ENCODE measurements around the gene ATIC. TPM values are rescaled to one million over a fixed set of nuclear protein-coding genes. Genes with fewer than 3 reads are reported as not detected.

The ATIC gene
- total and polyA plus RNA-seq, 2 of the 8 experiments (the other 6 are each of a cell fraction or from before 2014, with no cell fraction given), result 139 to 319 TPM

DNA sequence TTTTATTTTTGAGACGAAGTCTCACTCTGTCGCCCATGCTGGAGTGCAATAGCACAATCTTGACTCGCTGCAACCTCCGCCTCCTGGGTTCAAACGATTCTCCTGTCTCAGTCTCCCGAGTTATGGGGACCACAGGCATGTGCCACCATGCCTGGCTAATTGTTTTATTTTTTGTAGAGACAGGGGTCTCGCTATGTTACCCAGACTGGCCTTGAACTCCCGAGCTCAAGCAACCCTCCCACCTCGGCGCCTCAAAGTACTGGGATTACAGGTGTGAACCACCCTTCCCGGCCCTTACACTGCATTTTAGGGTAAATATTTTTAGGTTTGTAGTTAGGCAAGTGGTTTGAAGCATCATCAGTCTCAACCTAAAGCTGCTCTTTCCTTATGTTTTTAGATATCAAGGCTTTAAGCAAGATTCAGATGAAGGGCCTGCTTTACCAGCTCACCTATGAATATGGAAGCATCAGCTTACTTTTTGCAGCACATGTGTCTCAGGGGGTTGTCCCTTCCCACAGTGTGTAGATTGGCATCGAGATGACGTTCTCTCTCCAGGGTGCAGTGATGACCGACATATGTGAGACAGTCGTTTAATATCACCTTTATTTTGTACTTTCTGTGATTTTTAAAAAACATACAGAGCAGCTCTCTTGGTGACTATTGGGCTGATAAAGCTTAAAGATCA is 47.2 kb downstream of the ATIC start:
- Histone ChIP-seq H2BK20ac (ENCODE audit: low read length) (no peak overlapping the region), H3K18ac (ENCODE audit: extremely low read depth, low read length) (no peak overlapping the region), H3K23ac (ENCODE audit: insufficient read length) (no peak overlapping the region), H3K4me2 (ENCODE audit: insufficient read depth in 1 of 2, low read depth in 2 of 2, low read length in 2 of 2) (no peak overlapping the region), H3K9ac (replicated peaks in 1 of 4; ENCODE audit: extremely low read depth in 1 of 4, low read depth in 3 of 4, low read length in 3 of 4) (no peak overlapping the region), H2BK12ac (ENCODE audit: low read depth, low read length) (no peak overlapping the region), H3K27me3 (replicated peaks in 1 of 4; ENCODE audit: control insufficient read depth in 3 of 4, extremely low read depth in 1 of 4, insufficient read depth in 3 of 4, low read length in 3 of 4) (no peaks in the 10 kb centered on the region), H2BK120ac (replicated peaks; ENCODE audit: low read depth, low read length) (no peak overlapping the region), H2BK15ac (ENCODE audit: low read length) (no peak overlapping the region), H3K4me3 (ENCODE audit: extremely low read depth in 1 of 4, insufficient read depth in 2 of 4, low read depth in 3 of 4, low read length in 4 of 4) (no peak overlapping the region), H2BK5ac (ENCODE audit: low read depth, low read length) (no peak overlapping the region), H4K5ac (ENCODE audit: insufficient read length, low read depth, low read length) (no peak overlapping the region), H3K4me1 (replicated peaks in 1 of 4; ENCODE audit: control insufficient read depth in 3 of 4, insufficient read depth in 4 of 4, low read length in 3 of 4) (no peaks in the 10 kb centered on the region), H3K23me2 (ENCODE audit: low read depth, low read length) (no peaks in the 10 kb centered on the region), H3K56ac (replicated peaks; ENCODE audit: insufficient read length, low read depth, low read length) (no peak overlapping the region), H3K4ac (replicated peaks; ENCODE audit: insufficient read length, low read depth, low read length) (no peak overlapping the region), H3K36me3 (ENCODE audit: control insufficient read depth in 2 of 4, insufficient read depth in 4 of 4, low read length in 3 of 4) (peaks cover 0 to 33% (median 7%) of the 10 kb centered on the region in 4 experiments; a peak in 5 of 8 replicates), H4K20me1 (replicated peaks in 1 of 2; ENCODE audit: control insufficient read depth in 1 of 2, insufficient read depth in 2 of 2, low read length in 2 of 2) (peaks cover 0 to 1% of the 10 kb centered on the region in 2 experiments), H3K14ac (ENCODE audit: insufficient read length) (no peak overlapping the region), H2AK5ac (ENCODE audit: low read depth, low read length) (no peak overlapping the region), H2AFZ (ENCODE audit: low read length) (no peak overlapping the region), H4K91ac (replicated peaks; ENCODE audit: insufficient read length, low read length) (no peak overlapping the region), H3K9me3 (ENCODE audit: insufficient read depth in 2 of 2, low read depth in 1 of 2, low read length in 1 of 2) (no peaks in the 10 kb centered on the region), H3K27ac (ENCODE audit: low read depth, low read length) (no peak overlapping the region), H3K79me2 (ENCODE audit: control insufficient read depth in 1 of 2, insufficient read depth in 2 of 2, low read length in 2 of 2) (no peaks in the 10 kb centered on the region), H3K79me1 (ENCODE audit: low read depth, low read length) (no peaks in the 10 kb centered on the region), H4K8ac (ENCODE audit: extremely low read depth, insufficient read depth, low read length) (no peak overlapping the region)
- no peak for TF ChIP-seq SP2 (IDR thresholded peaks at IDR 0.05; ENCODE audit: low read length)
- TF ChIP-seq SIRT6 (IDR thresholded peaks at IDR 0.05; ENCODE audit: low read length), result no peak
- ChIA-PET POLR2A (ENCODE audit: partially characterized antibody) (interaction anchor here (0.9 to 1.6 kb wide), 2 partner anchors 8 to 13 kb away, joined by 4 to 5 read pairs; no protein-coding TSS in a partner anchor), CTCF (ENCODE audit: partially characterized antibody) (no interaction called here)
- no peak for FAIRE-seq
- WGBS, 2 experiments (ENCODE audit: extremely low coverage in 1 of 2, insufficient coverage in 1 of 2, insufficient read length in 1 of 2, insufficient replicate concordance in 2 of 2, low coverage in 1 of 2, low lambda C conversion rate in 2 of 2, missing lambda C conversion rate in 1 of 2), result 97% methylated on average over 15 of the region's 15 CpGs; no CpG with 5 or more reads in 1 of the 2 experiments
- DNase-seq (ENCODE audit: low read depth in 1 of 2, low spot score in 2 of 2), result no peak
